ENCODE measurements around the gene ROR1.

DNA sequence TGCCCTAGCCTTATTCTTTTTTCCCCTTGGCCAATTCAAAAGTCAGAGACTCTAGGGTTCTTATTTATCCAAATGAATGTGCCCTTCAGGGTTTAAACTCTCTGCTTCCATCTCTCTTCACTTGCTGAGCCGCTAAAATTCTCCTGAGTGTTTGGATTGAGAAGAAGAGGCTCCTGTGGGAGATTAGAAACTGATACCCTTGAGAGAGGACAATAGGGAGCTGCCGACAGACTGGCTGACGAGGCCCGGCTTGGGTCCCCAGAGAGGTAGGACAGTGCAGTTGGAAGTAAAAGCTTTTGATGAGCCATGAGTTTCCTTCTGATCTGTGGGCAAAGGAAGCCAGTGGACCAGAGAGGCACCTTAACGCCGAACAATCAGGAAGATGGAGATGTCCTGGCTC lies 388.3 kb downstream of the ROR1 start:
- no peak for TF ChIP-seq CTCF (IDR thresholded peaks at IDR 0.05; ENCODE audit: extremely low read depth in 1 of 2, insufficient read depth in 1 of 2, low read depth in 1 of 2, low read length in 2 of 2)
- TF ChIP-seq POLR2A (IDR thresholded peaks at IDR 0.05; ENCODE audit: low read depth, low read length): no peak
- no peak for TF ChIP-seq MYC (IDR thresholded peaks at IDR 0.05; ENCODE audit: low read depth, low read length)

Measured in endothelial cell of umbilical vein (primary cell).